Endothelial cell (in vitro differentiated cells): ENCODE results near the gene SYTL2. TPM values are rescaled to one million over a fixed set of nuclear protein-coding genes. Genes with fewer than 3 reads are reported as not detected.

ENCODE experiments used
- DNase-seq: peaks from one replicate; pipeline ENCODE4 v3.0.0; 2021; ENCODE audit warnings: low spot score
- H3K27ac Mint-ChIP-seq: one replicate; pipeline ENCODE4 v1.8.0; 2021; ENCODE audit warnings: mixed read lengths, inconsistent platforms; ENCODE audit not compliant: unreplicated experiment
- H3K27me3 Mint-ChIP-seq: one replicate; pipeline ENCODE4 v1.8.0; 2021; ENCODE audit warnings: mild to moderate bottlenecking, moderate library complexity, mixed read lengths, inconsistent platforms; ENCODE audit not compliant: unreplicated experiment
- H3K36me3 Mint-ChIP-seq: one replicate; pipeline ENCODE4 v1.8.0; 2021; ENCODE audit warnings: mild to moderate bottlenecking, low read depth, mixed read lengths, inconsistent platforms; ENCODE audit not compliant: unreplicated experiment
- H3K4me1 Mint-ChIP-seq: one replicate; pipeline ENCODE4 v1.8.0; 2021; ENCODE audit warnings: mild to moderate bottlenecking, mixed read lengths, inconsistent platforms; ENCODE audit not compliant: unreplicated experiment
- H3K4me3 Mint-ChIP-seq: one replicate; pipeline ENCODE4 v1.8.0; 2021; ENCODE audit warnings: mild to moderate bottlenecking, mixed read lengths, inconsistent platforms; ENCODE audit not compliant: unreplicated experiment
- H3K9me3 Mint-ChIP-seq: one replicate; pipeline ENCODE4 v1.8.0; 2021; ENCODE audit warnings: mixed read lengths, inconsistent platforms; ENCODE audit not compliant: unreplicated experiment
- total RNA-seq: library from RNA; stranded (reverse); fragmentation: NEBNext Ultra II Directional; extraction: Animal tissue kit (Norgen Biotek cat#: 25700); gene quantifications from one replicate; pipeline ENCODE4 v1.2.1, GENCODE V29; 2021; ENCODE audit not compliant: unreplicated experiment
- TF ChIP-seq, protein P1 (sequence below): fragments of 200-600 bp; sonication (generic); IDR thresholded peaks from one replicate; pipeline ENCODE4 v1.5.0; 2021; ENCODE audit warnings: antibody characterized with exemption; ENCODE audit not compliant: unreplicated experiment

The SYTL2 gene
- total RNA-seq, 1 donor from 2014 or later, result 4.0 TPM

DNA sequence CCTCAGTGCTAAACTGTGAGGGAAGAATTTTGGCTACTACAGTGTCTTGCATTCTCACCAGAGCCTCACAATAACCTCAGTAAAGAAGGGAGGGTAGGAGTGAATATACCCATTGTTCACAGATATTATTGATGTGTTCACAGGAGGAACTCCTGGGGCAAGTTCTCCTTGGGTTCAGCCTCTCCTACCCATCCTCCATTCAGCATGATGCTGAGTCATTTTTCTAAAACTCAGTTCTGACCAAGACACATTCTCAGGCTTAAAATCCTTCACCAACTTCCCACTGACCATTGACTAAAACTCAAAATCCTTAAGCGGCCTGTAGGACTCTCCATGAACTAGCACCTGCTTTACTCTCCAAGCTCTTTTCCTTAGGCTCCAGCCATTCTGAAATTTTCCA is 48.7 kb downstream of the SYTL2 start:
- peaks cover 8% of the 10 kb centered on the region for H3K4me1 Mint-ChIP-seq
- no peaks in the 10 kb centered on the region for H3K9me3 Mint-ChIP-seq
- no peak for DNase-seq
- no peak overlapping the region for H3K27ac Mint-ChIP-seq
- H3K4me3 Mint-ChIP-seq, result no peak overlapping the region
- no peaks in the 10 kb centered on the region for H3K27me3 Mint-ChIP-seq
- TF ChIP-seq, protein P1, sequence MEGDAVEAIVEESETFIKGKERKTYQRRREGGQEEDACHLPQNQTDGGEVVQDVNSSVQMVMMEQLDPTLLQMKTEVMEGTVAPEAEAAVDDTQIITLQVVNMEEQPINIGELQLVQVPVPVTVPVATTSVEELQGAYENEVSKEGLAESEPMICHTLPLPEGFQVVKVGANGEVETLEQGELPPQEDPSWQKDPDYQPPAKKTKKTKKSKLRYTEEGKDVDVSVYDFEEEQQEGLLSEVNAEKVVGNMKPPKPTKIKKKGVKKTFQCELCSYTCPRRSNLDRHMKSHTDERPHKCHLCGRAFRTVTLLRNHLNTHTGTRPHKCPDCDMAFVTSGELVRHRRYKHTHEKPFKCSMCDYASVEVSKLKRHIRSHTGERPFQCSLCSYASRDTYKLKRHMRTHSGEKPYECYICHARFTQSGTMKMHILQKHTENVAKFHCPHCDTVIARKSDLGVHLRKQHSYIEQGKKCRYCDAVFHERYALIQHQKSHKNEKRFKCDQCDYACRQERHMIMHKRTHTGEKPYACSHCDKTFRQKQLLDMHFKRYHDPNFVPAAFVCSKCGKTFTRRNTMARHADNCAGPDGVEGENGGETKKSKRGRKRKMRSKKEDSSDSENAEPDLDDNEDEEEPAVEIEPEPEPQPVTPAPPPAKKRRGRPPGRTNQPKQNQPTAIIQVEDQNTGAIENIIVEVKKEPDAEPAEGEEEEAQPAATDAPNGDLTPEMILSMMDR, result no peak
- H3K36me3 Mint-ChIP-seq, result no peaks in the 10 kb centered on the region

DNA sequence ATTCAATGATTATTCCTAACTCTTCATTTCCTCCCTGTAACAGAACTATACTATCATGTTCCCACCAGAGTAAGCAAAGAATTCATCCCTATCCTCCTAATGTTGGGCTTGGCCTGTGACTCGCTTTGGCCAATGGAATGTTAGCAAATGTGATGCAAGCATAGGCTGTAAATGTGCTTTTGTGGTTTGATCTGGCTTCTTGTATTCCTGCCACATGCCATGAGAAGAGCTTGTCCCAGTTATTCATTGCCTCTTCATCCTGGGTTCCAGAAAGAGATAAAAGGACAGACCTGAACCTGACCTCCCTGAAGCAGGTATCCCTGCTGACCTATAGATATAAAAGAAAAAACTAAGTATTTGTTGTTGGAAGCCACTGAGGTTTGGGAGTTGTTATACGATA is 51.0 kb downstream of the SYTL2 start:
- Mint-ChIP-seq H3K27me3 (no peaks in the 10 kb centered on the region), H3K4me1 (peaks cover 19% of the 10 kb centered on the region), H3K36me3 (no peaks in the 10 kb centered on the region), H3K9me3 (no peaks in the 10 kb centered on the region), H3K27ac (no peak overlapping the region), H3K4me3 (no peak overlapping the region)
- no peak for DNase-seq
- TF ChIP-seq, protein P1, result no peak

DNA sequence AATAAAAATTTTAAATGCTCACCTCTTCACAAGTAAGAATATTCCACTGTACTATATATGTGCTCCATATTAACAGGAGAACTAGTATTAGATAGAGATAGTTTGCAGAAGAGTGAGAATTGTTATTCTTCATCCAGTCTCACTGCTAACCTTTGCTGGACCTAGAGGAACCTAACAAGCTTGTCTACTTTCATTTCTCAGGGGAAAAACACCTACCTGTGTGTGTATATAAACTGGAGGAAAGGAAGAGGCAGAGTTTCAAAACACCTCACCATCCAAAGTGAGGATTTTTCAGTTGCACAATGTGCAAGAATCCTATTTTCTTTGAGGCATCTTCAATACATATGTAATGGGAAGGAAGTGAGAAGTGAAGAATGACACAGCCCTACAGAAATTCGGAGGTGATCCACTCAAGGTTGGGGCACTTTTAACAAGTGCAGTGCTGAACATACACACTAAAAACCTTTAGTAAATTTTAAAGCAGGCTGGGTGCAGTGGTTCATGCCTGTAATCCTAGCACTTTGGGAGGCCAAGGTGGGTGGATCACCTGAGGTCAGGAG is 52.4 kb downstream of the SYTL2 start:
- TF ChIP-seq, protein P1, result no peak
- Mint-ChIP-seq H3K9me3 (no peaks in the 10 kb centered on the region), H3K27ac (no peak overlapping the region), H3K4me1 (peaks cover 19% of the 10 kb centered on the region), H3K4me3 (no peak overlapping the region), H3K27me3 (no peaks in the 10 kb centered on the region), H3K36me3 (no peaks in the 10 kb centered on the region)
- no peak for DNase-seq

DNA sequence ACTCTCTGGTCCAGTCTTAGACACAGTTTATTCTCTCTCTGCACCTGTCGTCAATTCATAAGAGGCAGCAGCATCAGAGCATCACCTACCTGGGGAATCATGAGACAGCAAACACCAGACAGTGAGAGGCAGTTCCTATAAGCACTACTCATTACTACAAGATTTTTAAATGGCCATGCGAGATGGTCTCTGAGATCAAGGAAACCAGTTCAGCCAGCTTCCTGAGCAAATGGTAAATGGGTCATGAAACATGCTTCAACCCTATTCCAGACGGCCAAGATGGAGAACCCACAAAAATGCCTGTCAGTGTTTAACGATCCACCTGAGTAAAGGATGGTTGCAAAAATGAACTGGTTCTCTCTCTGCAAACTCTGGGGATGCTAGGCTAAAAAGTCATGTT is 52.9 kb downstream of the SYTL2 start:
- DNase-seq, result no peak
- no peak overlapping the region for H3K4me3 Mint-ChIP-seq
- no peaks in the 10 kb centered on the region for H3K36me3 Mint-ChIP-seq
- H3K27ac Mint-ChIP-seq, result no peak overlapping the region
- H3K9me3 Mint-ChIP-seq, result no peaks in the 10 kb centered on the region
- H3K4me1 Mint-ChIP-seq, result peaks cover 23% of the 10 kb centered on the region
- TF ChIP-seq, protein P1, result no peak
- peaks cover 2% of the 10 kb centered on the region for H3K27me3 Mint-ChIP-seq

DNA sequence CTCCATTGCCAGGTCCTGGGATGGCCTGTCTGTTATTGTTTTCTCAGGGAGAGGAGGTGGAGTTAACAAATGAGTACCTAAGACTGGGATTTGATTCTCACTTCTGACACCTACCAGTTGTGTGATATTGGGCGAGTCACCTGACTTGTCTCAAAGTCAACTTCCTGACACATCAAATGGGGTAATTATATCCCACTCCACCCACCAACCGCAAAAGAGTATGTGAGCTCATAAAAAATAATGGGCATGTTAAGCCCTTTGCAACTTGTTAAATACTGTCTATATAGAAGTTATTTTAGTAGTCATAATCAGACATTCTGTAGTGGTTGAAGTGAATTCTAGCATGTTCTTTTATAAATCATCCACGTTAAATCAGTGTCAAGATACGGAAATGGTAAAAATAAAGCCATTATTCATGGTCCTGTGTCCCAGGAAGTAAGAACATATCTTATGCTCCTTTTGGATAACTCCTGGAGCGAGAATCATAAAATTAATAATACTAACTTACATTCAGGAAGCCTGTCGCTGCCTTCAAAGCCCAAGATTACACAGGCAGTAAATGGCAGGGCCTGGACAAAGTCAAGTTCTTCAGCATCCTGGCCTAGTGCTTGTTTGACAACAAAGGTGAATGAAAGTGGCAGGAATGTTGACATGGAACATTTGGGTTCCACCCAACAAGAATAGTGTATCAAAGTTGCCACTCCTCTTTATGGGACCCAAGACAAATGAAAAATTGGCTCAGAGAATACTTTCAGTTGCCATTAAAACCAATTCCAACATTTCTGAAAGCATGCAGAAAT is 54.3 kb downstream of the SYTL2 start:
- Mint-ChIP-seq H3K27ac (no peak overlapping the region), H3K36me3 (no peaks in the 10 kb centered on the region), H3K9me3 (no peaks in the 10 kb centered on the region), H3K27me3 (peaks cover 4% of the 10 kb centered on the region), H3K4me3 (no peak overlapping the region), H3K4me1 (peaks cover 34% of the 10 kb centered on the region)
- TF ChIP-seq, protein P1, result no peak
- DNase-seq, result no peak
